Skeletal muscle cell (primary cell): Measurements from ENCODE around the gene PIPOX.

ENCODE experiments used
- DNase-seq: peaks from one replicate; pipeline ENCODE4 v3.0.0-alpha.2; 2010; ENCODE audit warnings: low read depth
- H3K4me3 ChIP-seq: 2 replicates; pipeline ENCODE4 v1.5.1; 2011; ENCODE audit warnings: low read depth, mild to moderate bottlenecking, control low read depth, low read length, moderate library complexity

Gene PIPOX

GRCh38 chr17:29016345-29017210 lies 26.4 kb upstream of the PIPOX start:
- no peak for DNase-seq
- H3K4me3 ChIP-seq: no peak overlapping the region

- DNase-seq: no peak
- no peak overlapping the region for H3K4me3 ChIP-seq
Observed at GRCh38 chr17:29018788-29019474, 24.0 kb upstream of the PIPOX start.

GRCh38 chr17:29019475-29020181 lies 23.3 kb upstream of the PIPOX start:
- no peak for DNase-seq
- no peak overlapping the region for H3K4me3 ChIP-seq

- no peak for DNase-seq
- H3K4me3 ChIP-seq: no peak overlapping the region
Observed at GRCh38 chr17:29020576-29020975, 22.4 kb upstream of the PIPOX start.

GRCh38 chr17:29021226-29021625 lies 21.7 kb upstream of the PIPOX start:
- no peak for DNase-seq
- H3K4me3 ChIP-seq: no peak overlapping the region

GRCh38 chr17:29022074-29022473 lies 20.9 kb upstream of the PIPOX start:
- no peak overlapping the region for H3K4me3 ChIP-seq
- DNase-seq: no peak

- DNase-seq: no peak
- H3K4me3 ChIP-seq: no peak overlapping the region
Observed at GRCh38 chr17:29024316-29024952, 18.5 kb upstream of the PIPOX start.

- no peak overlapping the region for H3K4me3 ChIP-seq
- no peak for DNase-seq
Observed at GRCh38 chr17:29031488-29031887, 11.5 kb upstream of the PIPOX start.

GRCh38 chr17:29032013-29032856 lies 10.7 kb upstream of the PIPOX start:
- H3K4me3 ChIP-seq: no peak overlapping the region
- DNase-seq: no peak

GRCh38 chr17:29032857-29033197 lies 10.1 kb upstream of the PIPOX start:
- DNase-seq: no peak
- no peak overlapping the region for H3K4me3 ChIP-seq

- no peak for DNase-seq
- H3K4me3 ChIP-seq: no peak overlapping the region
Observed at GRCh38 chr17:29034510-29034909, 8.4 kb upstream of the PIPOX start.

- no peak overlapping the region for H3K4me3 ChIP-seq
- DNase-seq: no peak
Observed at GRCh38 chr17:29036584-29036983, 6.4 kb upstream of the PIPOX start.

GRCh38 chr17:29037739-29038084 lies 5.2 kb upstream of the PIPOX start:
- no peak for DNase-seq
- H3K4me3 ChIP-seq: no peak overlapping the region

GRCh38 chr17:29038085-29038795 lies 4.7 kb upstream of the PIPOX start:
- H3K4me3 ChIP-seq: no peak overlapping the region
- DNase-seq: no peak

GRCh38 chr17:29039764-29040598 lies 3.0 kb upstream of the PIPOX start:
- DNase-seq: peak; percentile 94
- H3K4me3 ChIP-seq: no peak overlapping the region

GRCh38 chr17:29041091-29041490 lies 1.9 kb upstream of the PIPOX start:
- H3K4me3 ChIP-seq: no peak overlapping the region
- no peak for DNase-seq

- H3K4me3 ChIP-seq: no peak overlapping the region
- no peak for DNase-seq
Observed at GRCh38 chr17:29041571-29041970, 1.4 kb upstream of the PIPOX start.
